K562 (cell line): ENCODE data around the gene CPE. TPM values are rescaled to one million over a fixed set of nuclear protein-coding genes. Genes with fewer than 3 reads are reported as not detected.
A peak's percentile ranks its signal among the peaks of the same experiment; 100 is the strongest.

Experiments used
- NR2C2 ChIP-seq, 2 experiments: fragments of 200-800 bp in 1 of 2; sonication (Bioruptor generic) in 1 of 2; sonication (generic) in 1 of 2; formaldehyde crosslinking in 1 of 2; IDR thresholded peaks; 2 replicates each; pipeline versions ENCODE4 v1.6.1 to v1.8.0; 2016 to 2022; ENCODE audit warnings: mild to moderate bottlenecking in 1 of 2, missing compliant biosample characterization in 1 of 2, missing genetic modification characterization in 1 of 2, missing genetic modification reagents in 1 of 2
- ZBTB40 ChIP-seq, 2 experiments: fragments of 450-650 bp in 1 of 2; sonication (generic) in 1 of 2; formaldehyde crosslinking in 1 of 2; IDR thresholded peaks; 2 replicates each; pipeline versions ENCODE4 v1.7.1 to v1.9.0; 2016 to 2022; ENCODE audit warnings: inconsistent platforms in 1 of 2, mild to moderate bottlenecking in 1 of 2, missing genetic modification reagents in 1 of 2
- polyA plus RNA-seq, 8 experiments: library from polyadenylated mRNA; depleted of rRNA in 4 of 8; stranded (reverse) in 5 of 8; unstranded in 3 of 8; fragments of >200 nt; fragmentation: Nextera tagmentation in 2 of 8; fragmentation: Illumina TruSeq in 1 of 8; extraction: Ambion mirVana in 2 of 8; extraction: Trizol in 1 of 8; gene quantifications; 2 replicates each; pipeline versions ENCODE4 v1.2.1 to v1.2.3, GENCODE V29; 2011 to 2014; ENCODE audit warnings: inconsistent platforms in 1 of 8, missing spikeins in 1 of 8
- total RNA-seq, 7 experiments: library from RNA; depleted of rRNA in 6 of 7; stranded (reverse); fragments of >200 nt in 6 of 7; fragmentation: Illumina TruSeq in 2 of 7; extraction: Trizol in 2 of 7; gene quantifications; 2 replicates each; pipeline versions ENCODE4 v1.2.1 to v1.2.3, GENCODE V29; 2011 to 2021; ENCODE audit warnings: low replicate concordance in 1 of 7

CPE gene
- total and polyA plus RNA-seq, 9 of the 15 experiments (the other 6 are each of a cell fraction or from before 2014, with no cell fraction given): 0.04 to 0.16 (median 0.06) TPM; not detected in 4

- TF ChIP-seq ZBTB40 (IDR thresholded peaks at IDR 0.05) (0 out of 2 replicates have a peak, but pooled peaks have one; percentile 4), ZBTB40 (CRISPR knock-in tag; IDR thresholded peaks at IDR 0.05) (no peak), NR2C2 (CRISPR knock-in tag; IDR thresholded peaks at IDR 0.05) (no peak), NR2C2 (tag; IDR thresholded peaks at IDR 0.05) (no peak)
Measured at GRCh38 chr4:165332502-165332901, 46.3 kb upstream of the CPE start (continued).
